GM12878 (cell line): Measurements from ENCODE around the gene GALT. TPM values are rescaled to one million over a fixed set of nuclear protein-coding genes. Genes with fewer than 3 reads are reported as not detected.
A peak's percentile ranks its signal among the peaks of the same experiment; 100 is the strongest.

Experiments
- CBX5 ChIP-seq: sonication (generic); IDR thresholded peaks from 2 replicates; pipeline ENCODE4 v1.6.1; 2016; ENCODE audit warnings: low read depth, moderate library complexity, mild to moderate bottlenecking, inconsistent platforms
- E2F8 ChIP-seq: fragments of 450-650 bp; IDR thresholded peaks from 2 replicates; pipeline ENCODE4 v1.6.1; 2018; ENCODE audit warnings: mild to moderate bottlenecking, low read depth, moderate library complexity; ENCODE audit not compliant: partially characterized antibody
- EP300 ChIP-seq, 2 experiments: fragments of 150-350 bp in 1 of 2; IDR thresholded peaks; 2 replicates each; pipeline ENCODE4 v1.6.1; 2011 to 2012; ENCODE audit warnings: low read depth in 2 of 2, low read length in 2 of 2, borderline replicate concordance in 1 of 2, improper control_type of control experiment in 1 of 2, inconsistent platforms in 1 of 2; ENCODE audit not compliant: control insufficient read depth in 1 of 2
- FOS ChIP-seq: IDR thresholded peaks from 3 replicates; pipeline ENCODE4 v1.6.1; 2011; ENCODE audit warnings: borderline replicate concordance; ENCODE audit not compliant: insufficient read length; ENCODE audit errors: extremely low read depth
- FOXK2 ChIP-seq: fragments of 450-650 bp; IDR thresholded peaks from 2 replicates; pipeline ENCODE4 v1.6.1; 2017; ENCODE audit warnings: mild to moderate bottlenecking, moderate library complexity
- GATAD2B ChIP-seq: fragments of 450-650 bp; conservative IDR thresholded peaks from 2 replicates; pipeline ENCODE4 v1.6.1; 2017; ENCODE audit warnings: low read depth, mild to moderate bottlenecking, moderate library complexity
- HDAC2 ChIP-seq: fragments of 200-600 bp; sonication (generic); IDR thresholded peaks from 2 replicates; pipeline ENCODE4 v1.6.1; 2017
- IKZF1 ChIP-seq: fragments of 450-650 bp; conservative IDR thresholded peaks from 2 replicates; pipeline ENCODE4 v1.6.1; 2017; ENCODE audit warnings: antibody characterized with exemption, mild to moderate bottlenecking
- MAX ChIP-seq: IDR thresholded peaks from 2 replicates; pipeline ENCODE4 v1.6.1; 2012; ENCODE audit warnings: low read depth, low read length, improper control_type of control experiment
- MTA3 ChIP-seq: IDR thresholded peaks from 2 replicates; pipeline ENCODE4 v1.6.1; 2012; ENCODE audit warnings: low read length, inconsistent platforms, borderline replicate concordance
- MYB ChIP-seq: fragments of 150-350 bp; IDR thresholded peaks from 2 replicates; pipeline ENCODE4 v1.6.1; 2014; ENCODE audit warnings: mild to moderate bottlenecking, low read depth, low read length, borderline replicate concordance
- NFXL1 ChIP-seq: fragments of 450-650 bp; IDR thresholded peaks from 2 replicates; pipeline ENCODE4 v1.6.1; 2017; ENCODE audit warnings: antibody characterized with exemption, mild to moderate bottlenecking, borderline replicate concordance
- NFYA ChIP-seq: IDR thresholded peaks from 2 replicates; pipeline ENCODE4 v1.6.1; 2011; ENCODE audit warnings: low read depth, mild to moderate bottlenecking, low read length, improper control_type of control experiment, borderline replicate concordance
- NR2C2 ChIP-seq: IDR thresholded peaks from 2 replicates; pipeline ENCODE4 v1.6.1; 2011; ENCODE audit warnings: borderline replicate concordance, low read depth; ENCODE audit not compliant: control insufficient read depth, insufficient read length
- NRF1 ChIP-seq: conservative IDR thresholded peaks from 2 replicates; pipeline ENCODE4 v1.6.1; 2011; ENCODE audit warnings: mild to moderate bottlenecking, low read depth, low read length, improper control_type of control experiment
- PKNOX1 ChIP-seq: fragments of 450-650 bp; IDR thresholded peaks from 2 replicates; pipeline ENCODE4 v1.6.1; 2016; ENCODE audit warnings: mild to moderate bottlenecking
- RAD21 ChIP-seq: IDR thresholded peaks from 2 replicates; pipeline ENCODE4 v1.6.1; 2011; ENCODE audit warnings: mild to moderate bottlenecking, low read depth, low read length, moderate library complexity; ENCODE audit not compliant: insufficient read depth
- RBBP5 ChIP-seq: fragments of 200-600 bp; sonication (generic); conservative IDR thresholded peaks from 2 replicates; pipeline ENCODE4 v1.6.1; 2016
- SPI1 ChIP-seq: IDR thresholded peaks from 2 replicates; pipeline ENCODE4 v1.6.1; 2011; ENCODE audit warnings: low read depth, mild to moderate bottlenecking, low read length, moderate library complexity, borderline replicate concordance; ENCODE audit not compliant: insufficient read depth
- STAT1 ChIP-seq: fragments of 450-650 bp; conservative IDR thresholded peaks from 2 replicates; pipeline ENCODE4 v1.6.1; 2014; ENCODE audit warnings: antibody characterized with exemption, mild to moderate bottlenecking
- TAF1 ChIP-seq: IDR thresholded peaks from 2 replicates; pipeline ENCODE4 v1.6.1; 2011; ENCODE audit warnings: mild to moderate bottlenecking, low read depth, low read length, borderline replicate concordance
- WRNIP1 ChIP-seq: IDR thresholded peaks from 2 replicates; pipeline ENCODE4 v1.6.1; 2011; ENCODE audit warnings: low read depth, low read length, improper control_type of control experiment, borderline replicate concordance
- ZBTB11 ChIP-seq: fragments of 450-650 bp; formaldehyde crosslinking; IDR thresholded peaks from 2 replicates; pipeline ENCODE4 v1.5.0; 2022; ENCODE audit warnings: mild to moderate bottlenecking, missing genetic modification characterization
- polyA plus RNA-seq, 11 experiments: library from polyadenylated mRNA; depleted of rRNA in 4 of 11; unstranded in 6 of 11; stranded (reverse) in 5 of 11; fragments of >200 nt; fragmentation: Nextera tagmentation in 4 of 11; fragmentation: Illumina TruSeq in 1 of 11; extraction: Ambion mirVana in 4 of 11; extraction: Trizol in 1 of 11; gene quantifications; 1 replicate in 1 of 11; 2 replicates in 10 of 11; pipeline versions ENCODE4 v1.2.1 to v1.2.3, GENCODE V29; 2011 to 2016; ENCODE audit warnings: inconsistent platforms in 2 of 11, missing spikeins in 2 of 11, low read depth in 1 of 11
- total RNA-seq, 4 experiments: library from RNA; depleted of rRNA in 3 of 4; stranded (reverse); fragments of >200 nt in 3 of 4; fragmentation: Illumina TruSeq in 1 of 4; extraction: Trizol in 1 of 4; gene quantifications; 2 replicates each; pipeline versions ENCODE4 v1.2.1 to v1.2.3, GENCODE V29; 2013 to 2021

Gene GALT
- total and polyA plus RNA-seq, 10 of the 15 experiments (the other 5 are each of a cell fraction or from before 2014, with no cell fraction given), result 9.3 to 34.1 (median 26.9) TPM

- peak; percentile 20; the same call in 1 of the 2 replicates for TF ChIP-seq TAF1
- no peak for TF ChIP-seq E2F8
- TF ChIP-seq FOXK2, result peak; percentile 96
- peak; percentile 77 for TF ChIP-seq IKZF1
- TF ChIP-seq ZBTB11 (CRISPR knock-in tag), result no peak
- no peak for TF ChIP-seq MTA3
- TF ChIP-seq GATAD2B, result peak; percentile 61; the same call in 1 of the 2 replicates
- no peak for TF ChIP-seq EP300 (IDR thresholded peaks at IDR 0.05; ENCODE audit: borderline replicate concordance in 1 of 2, control insufficient read depth in 1 of 2, low read depth in 2 of 2, low read length in 2 of 2)
- no peak for TF ChIP-seq RBBP5
- TF ChIP-seq WRNIP1, result no peak
- peak; percentile 61; the same call in 1 of the 2 replicates for TF ChIP-seq NFXL1
- TF ChIP-seq HDAC2, result no peak
- TF ChIP-seq FOS, result no peak
- no peak for TF ChIP-seq SPI1
- no peak for TF ChIP-seq CBX5
- TF ChIP-seq STAT1, result no peak
- peak; percentile 85; the same call in 1 of the 2 replicates for TF ChIP-seq MAX
- no peak for TF ChIP-seq PKNOX1
- TF ChIP-seq NRF1, result no peak
- no peak for TF ChIP-seq NFYA
- no peak for TF ChIP-seq RAD21
- no peak for TF ChIP-seq MYB
- TF ChIP-seq NR2C2, result no peak
Observed at GRCh38 chr9:34637356-34638137, 8.9 kb upstream of the GALT start, which contains the start of gene SIGMAR1 (continued).
